HG02759 (cell line): ENCODE measurements around the gene ZNF433.
A peak's percentile ranks its signal among the peaks of the same experiment; 100 is the strongest.
"Not testable (repeated sequence)": the region's sequence is repeated elsewhere in the genome, so short reads cannot be mapped to it uniquely, and the experiment has no call there.

ENCODE experiments used
- ATAC-seq: cut with Tn5 transposase; IDR thresholded peaks from one replicate; pipeline ENCODE4 v1.9.1; 2021; ENCODE audit warnings: mild to moderate bottlenecking, moderate library complexity; ENCODE audit not compliant: unreplicated experiment

The ZNF433 gene

DNA sequence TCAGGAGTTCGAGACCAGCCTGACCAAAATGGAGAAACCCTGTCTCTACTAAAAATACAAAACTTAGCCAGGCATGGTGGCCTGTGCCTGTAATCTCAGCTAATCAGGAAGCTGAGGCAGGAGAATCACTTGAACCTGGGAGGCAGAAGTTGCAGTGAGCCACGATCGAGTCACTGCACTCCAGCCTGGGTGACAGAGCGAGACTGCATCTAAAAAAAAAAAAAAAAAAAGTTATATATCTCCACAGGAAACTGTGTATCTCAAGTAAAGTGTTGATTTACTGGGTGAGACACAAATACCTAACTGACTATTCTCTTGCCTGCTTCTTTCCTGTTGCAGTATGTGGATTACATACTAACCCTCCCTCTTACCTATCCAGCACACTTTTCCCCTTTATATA lies 43.6 kb downstream of the ZNF433 start:
- ATAC-seq = not testable (repeated sequence)

DNA sequence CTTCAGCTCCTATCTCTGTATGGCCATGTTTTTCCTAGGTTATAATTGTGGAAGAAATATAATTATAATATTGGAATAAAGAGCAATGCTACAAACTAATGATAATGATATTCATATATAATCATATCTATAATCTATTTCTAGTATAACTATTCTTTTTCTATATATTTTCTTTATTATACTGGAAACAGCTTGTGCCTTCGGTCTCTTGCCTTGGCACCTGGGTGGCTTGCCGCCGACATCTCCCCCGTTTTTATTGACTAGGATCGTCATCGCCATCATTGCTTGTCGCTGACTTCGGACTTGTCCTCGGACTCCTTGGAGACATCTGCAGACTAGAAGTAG lies 46.4 kb downstream of the ZNF433 start:
- ATAC-seq = no peak

DNA sequence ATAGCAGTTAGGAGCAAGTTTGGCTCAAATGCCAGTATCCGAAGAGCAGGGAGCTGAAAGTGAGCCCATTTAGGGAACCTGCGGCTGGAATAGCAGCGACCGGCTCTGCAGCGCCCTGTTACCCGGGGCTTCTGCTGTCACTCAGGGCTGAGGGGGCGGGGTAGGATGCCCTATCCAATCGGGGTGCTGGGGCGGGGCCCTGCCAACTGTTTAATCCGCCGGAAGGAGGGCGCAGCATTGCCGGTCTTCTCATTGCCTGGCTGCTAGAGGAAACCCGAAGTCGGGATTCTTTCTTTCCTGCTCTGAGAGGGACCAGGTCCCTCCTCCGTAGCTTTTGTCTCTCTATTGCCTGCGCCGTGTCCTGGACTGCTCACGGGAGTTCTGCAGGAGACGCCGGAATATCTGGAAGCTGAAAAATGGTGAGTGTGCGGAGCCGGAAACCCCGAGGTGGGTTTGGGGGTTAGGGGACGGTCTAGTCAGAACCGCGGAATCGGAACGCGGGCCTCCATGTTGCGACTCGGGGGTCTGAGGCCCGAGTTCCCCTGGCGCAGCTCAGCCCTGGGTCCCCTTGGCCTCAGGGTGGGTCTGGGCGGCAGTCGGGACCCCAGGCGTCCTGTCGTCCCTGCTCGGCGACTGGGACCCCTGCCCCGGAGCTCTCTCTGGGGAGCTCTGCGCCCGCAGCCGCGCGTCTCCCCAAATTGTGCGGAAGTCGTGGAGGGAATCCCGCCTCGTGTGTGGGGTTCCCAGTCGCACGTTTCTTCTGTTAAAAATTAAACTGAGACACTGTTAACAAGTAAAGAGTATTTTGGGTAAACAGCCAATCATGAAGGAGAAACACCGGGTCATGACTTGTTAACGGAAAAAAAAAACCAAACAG lies 47.8 kb downstream of the ZNF433 start:
- peak; percentile 89 for ATAC-seq

DNA sequence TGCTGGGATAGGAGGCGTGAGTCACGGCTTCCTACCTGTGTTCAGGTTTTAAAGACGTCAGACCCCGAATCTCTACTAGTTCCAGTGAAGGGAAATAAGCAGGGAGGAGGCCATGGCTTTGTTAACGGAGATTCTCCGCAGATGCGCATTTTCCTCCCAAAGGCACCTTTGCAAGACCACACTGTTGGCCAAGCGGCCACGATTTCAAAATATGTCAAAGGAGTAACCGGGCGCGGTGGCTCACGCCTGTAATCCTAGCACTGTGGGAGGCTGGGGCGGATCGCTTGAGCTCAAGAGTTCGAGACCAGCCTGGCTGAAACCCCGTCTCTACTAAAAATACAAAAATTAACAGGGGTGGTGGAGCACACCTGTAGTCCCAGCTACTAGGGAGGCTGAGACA lies 48.7 kb downstream of the ZNF433 start:
- ATAC-seq = no peak

DNA sequence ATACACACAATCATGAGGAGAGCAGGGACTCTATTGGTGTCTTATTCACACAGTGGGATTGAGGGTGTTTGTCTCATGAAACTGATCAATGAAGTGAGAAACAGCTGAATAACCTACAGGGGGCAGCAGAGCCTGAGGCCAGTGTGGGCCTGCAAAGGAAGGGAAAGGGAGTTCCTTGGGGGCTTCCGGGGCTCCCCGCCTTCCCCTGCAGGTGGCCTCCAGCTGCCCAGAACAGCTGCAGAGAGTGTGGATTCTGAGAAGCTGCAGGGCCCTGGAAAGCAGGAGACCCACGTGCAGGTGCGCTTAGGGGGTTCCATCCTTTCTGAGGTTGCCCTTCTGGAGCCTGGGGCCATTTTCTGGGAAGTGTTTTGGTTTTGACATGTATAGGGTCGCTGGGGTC lies 50.5 kb downstream of the ZNF433 start:
- no peak for ATAC-seq

DNA sequence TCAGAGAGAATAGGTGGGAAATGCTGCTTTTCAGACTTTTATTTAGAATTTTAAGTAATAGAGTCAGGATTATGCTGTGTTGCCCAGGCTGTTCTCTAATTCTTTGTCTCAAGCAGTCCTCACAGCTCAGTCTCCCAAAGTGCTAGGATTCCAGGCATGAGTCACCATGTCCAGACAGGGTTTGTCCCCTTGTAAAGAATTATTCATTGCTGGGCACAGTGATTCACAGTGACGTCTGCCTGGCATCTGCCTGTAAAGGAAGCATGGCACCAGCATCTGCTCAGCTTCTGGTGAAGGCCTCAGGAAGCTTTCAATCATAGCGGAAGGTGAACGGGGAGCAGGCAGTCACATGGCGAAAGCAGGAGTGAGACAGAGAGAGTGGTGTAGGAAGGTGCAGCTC lies 53.0 kb downstream of the ZNF433 start:
- ATAC-seq = no peak

DNA sequence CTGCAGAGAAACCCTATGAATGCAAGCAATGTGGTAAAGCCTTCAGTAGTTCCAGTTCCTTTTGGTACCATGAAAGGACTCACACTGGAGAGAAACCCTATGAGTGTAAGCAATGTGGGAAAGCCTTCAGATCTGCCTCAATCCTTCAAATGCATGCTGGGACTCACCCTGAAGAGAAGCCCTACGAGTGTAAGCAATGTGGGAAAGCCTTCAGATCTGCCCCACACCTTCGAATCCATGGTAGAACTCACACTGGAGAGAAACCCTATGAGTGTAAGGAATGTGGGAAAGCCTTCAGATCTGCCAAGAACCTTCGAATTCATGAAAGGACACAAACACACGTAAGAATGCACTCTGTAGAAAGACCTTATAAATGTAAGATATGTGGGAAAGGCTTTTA lies 56.0 kb downstream of the ZNF433 start:
- ATAC-seq = no peak

DNA sequence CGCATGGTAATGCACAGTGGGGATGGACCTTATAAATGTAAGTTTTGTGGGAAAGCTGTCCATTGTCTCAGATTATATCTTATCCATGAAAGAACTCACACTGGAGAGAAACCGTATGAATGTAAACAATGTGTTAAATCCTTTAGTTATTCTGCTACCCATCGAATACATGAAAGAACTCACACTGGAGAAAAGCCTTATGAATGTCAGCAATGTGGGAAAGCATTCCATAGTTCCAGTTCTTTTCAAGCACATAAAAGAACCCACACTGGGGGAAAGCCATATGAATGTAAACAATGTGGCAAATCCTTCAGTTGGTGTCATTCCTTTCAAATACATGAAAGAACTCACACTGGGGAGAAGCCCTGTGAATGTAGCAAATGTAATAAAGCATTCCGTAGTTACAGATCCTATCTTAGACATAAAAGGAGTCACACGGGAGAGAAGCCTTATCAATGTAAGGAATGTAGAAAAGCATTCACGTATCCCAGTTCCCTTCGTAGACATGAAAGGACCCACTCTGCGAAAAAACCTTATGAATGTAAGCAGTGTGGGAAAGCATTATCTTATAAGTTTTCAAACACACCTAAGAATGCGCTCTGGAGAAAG lies 56.9 kb downstream of the ZNF433 start:
- no peak for ATAC-seq

DNA sequence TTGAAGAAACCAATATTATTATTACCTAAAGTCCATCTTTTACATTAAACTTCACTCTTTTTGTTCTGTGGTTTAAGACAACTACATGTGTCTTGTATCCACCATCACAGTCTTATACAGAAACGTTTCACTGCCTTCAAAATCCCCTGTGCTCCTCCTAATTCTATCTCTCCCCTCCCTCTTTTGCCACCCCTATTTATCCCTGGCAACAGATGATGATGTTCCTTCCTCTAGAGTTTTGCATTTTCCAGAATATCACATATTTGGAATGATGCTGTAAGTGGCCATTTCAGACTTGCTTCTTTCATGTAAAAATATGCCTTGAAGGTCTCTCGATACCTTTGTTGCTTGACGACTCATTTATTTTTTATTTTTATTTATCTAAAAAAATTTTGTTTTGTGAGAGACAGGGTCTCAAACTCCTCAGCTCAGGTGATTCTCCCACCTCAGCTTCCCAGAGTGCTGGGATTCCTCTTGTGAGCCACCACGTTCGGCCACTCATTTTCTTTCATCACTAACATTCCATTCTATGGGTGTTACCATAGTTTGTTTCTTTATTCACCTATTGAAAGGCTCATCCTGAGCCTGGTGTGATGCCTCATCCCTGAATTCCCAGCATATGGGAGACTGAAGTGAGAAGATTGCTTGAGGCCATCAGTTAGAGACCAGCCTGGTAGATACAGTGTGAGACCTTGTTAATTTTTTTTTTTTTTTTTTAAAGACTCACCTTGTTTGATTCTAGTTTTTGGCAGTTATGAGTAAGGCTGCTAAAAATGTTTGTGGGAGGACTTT lies 62.3 kb downstream of the ZNF433 start:
- no peak for ATAC-seq

DNA sequence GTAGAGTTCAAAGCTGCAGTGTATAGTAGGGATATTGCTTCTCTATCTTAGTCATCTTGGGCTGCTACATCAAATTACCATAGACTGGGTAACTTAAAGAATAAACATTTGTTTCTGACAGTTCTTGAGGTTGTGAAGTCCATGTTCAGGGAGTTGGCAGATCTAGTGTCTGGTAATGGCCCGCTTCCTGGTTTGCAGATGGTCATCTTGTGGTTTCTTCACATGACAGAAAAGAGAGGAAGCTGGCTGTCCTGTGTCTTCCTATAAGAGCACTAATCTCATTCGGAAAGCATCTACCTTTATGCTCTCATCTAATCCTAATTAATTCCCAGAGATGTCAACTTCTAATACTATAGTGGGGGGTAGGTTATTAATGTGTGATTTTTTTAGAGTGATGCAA lies 64.4 kb downstream of the ZNF433 start:
- no peak for ATAC-seq

DNA sequence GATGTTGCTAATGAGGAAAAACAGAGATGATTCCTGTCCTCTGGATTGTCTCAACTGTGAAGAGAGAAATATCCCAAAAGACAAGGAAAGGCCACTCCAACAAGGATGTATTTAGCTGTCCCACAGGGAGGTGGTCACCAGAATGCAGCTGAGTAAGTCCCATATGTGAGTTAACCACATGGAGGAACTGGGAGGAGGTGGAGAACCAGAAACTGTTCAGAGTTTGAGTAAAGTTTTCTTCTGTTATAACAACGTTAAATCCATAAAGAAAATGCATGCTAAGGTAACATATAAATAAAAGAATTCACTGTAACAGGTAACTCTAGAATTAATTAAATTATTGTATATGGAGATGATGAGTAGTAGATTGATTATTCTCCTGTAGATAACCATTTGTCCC lies 65.3 kb downstream of the ZNF433 start:
- no peak for ATAC-seq

DNA sequence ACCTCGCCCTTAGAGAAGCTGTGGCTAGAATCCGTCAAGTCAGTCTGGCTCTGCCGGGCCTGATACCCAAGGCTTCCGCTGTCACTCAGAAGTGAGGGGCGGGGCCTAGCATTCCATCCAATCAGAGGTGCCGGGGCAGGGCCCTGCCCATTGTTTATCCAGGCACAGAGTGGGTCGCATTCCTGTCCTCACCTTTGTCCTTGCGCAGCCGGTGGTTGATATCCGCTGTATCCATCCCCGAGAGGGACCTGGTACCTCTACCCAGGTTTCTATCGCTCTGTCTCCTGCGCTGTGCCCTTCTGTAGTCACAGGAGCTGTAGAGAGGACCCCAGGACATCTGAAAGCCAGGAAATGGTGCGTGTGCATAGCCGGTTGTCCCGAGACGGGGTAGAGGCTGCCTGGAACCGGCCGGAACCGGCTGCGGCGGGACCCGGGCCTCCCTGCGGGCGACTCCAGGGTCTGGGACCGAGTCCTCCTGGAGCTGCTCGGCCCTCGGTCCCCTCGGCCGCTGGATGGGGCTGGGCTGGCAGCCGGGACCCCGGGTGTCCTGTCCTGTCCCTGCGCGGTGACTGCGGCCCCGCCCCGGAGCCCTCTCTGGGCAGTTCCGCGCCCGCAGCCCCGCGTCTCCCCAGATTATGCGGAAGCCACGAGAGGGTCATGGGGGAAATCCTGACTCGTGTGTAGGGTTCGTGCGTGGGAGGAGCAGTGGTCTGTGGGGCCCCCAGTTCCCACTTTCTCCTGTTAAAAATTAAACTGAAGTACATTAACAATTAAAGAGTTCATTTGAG lies 70.4 kb downstream of the ZNF433 start, which contains the start of gene ZNF763:
Gene ZNF763, plus strand, starts transcription at position 183 of the 788 bp plus-strand sequence. Its CDS starts 169 bp downstream, at position 352.
- ATAC-seq = peak; percentile 88
